ENCODE measurements around the gene FSHB.
"Not testable (repeated sequence)": the region's sequence is repeated elsewhere in the genome, so short reads cannot be mapped to it uniquely, and the experiment has no call there.

FSHB gene

DNA sequence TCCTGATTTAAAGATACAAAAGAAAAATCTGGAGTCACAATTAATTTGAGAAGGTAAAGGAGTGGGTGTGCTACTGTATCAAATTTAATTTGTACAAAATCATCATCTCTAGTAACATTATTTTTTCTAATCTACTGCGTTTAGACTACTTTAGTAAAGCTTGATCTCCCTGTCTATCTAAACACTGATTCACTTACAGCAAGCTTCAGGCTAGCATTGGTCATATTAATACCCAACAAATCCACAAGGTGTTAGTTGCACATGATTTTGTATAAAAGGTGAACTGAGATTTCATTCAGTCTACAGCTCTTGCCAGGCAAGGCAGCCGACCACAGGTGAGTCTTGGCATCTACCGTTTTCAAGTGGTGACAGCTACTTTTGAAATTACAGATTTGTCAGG is at the start of gene FSHB:
Gene FSHB, plus strand, starts transcription at position 301 of the 400 bp plus-strand sequence. CDS start 889 bp downstream, outside the sequence.
- Histone ChIP-seq H3K27me3 (ENCODE audit: control insufficient read depth, insufficient read depth, low read length) (no peaks in the 10 kb centered on the region), H3K9me3 (ENCODE audit: control insufficient read depth, insufficient read depth, low read length) (no peaks in the 10 kb centered on the region), H3K9ac (ENCODE audit: low read depth, low read length) (no peak within 1 kb of the TSS), H3K4me1 (ENCODE audit: control insufficient read depth, insufficient read depth, low read length) (no peaks in the 10 kb centered on the region), H3K36me3 (ENCODE audit: control insufficient read depth, insufficient read depth, low read length) (no peaks in the 10 kb centered on the region), H3K4me3 (ENCODE audit: low read depth, low read length) (no peak within 1 kb of the TSS)

DNA sequence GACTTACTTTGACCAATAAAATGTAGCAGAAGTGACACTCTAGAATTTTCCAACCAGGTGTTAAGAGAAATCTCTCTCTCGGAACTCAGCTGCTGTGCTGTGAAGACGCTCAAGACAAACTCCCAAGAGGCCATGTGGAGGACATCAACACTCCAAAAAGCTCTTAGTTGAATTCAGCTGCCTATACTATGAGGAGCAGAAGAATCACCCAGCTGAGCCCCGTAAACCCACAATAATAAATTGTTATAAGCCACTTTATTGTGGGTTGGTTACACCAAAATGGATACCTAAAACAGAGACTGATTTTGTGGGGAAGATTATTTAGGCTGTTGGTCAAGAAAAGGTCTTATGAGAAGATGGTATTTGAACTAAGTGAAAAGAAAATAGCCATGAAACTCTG is 44.1 kb upstream of the FSHB start:
- Histone ChIP-seq H3K4me3 (ENCODE audit: low read depth, low read length) (no peak overlapping the region), H3K9ac (ENCODE audit: low read depth, low read length) (no peak overlapping the region), H3K36me3 (ENCODE audit: control insufficient read depth, insufficient read depth, low read length) (no peaks in the 10 kb centered on the region), H3K4me1 (ENCODE audit: control insufficient read depth, insufficient read depth, low read length) (no peaks in the 10 kb centered on the region), H3K9me3 (ENCODE audit: control insufficient read depth, insufficient read depth, low read length) (no peaks in the 10 kb centered on the region), H3K27me3 (ENCODE audit: control insufficient read depth, insufficient read depth, low read length) (no peaks in the 10 kb centered on the region)

DNA sequence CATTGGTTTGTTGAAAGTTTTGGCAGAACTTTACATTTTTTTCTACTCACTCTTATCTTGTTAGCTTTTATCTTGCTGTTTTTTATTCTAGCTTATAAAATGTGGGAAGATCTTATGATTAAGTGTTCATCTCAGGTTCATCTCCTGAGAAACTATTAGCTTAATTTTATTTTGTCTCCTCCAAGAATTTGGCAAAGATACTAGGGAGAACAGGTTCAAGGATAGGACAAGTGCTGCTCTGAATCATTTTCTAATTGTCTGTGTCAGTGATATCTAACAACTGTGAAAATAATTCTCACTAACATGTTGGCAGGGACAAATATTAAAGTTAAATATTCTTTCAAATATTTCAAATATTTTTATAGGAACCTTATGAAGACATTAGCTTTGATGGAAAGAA is 38.2 kb upstream of the FSHB start:
- Histone ChIP-seq H3K4me1 (ENCODE audit: control insufficient read depth, insufficient read depth, low read length) (no peaks in the 10 kb centered on the region), H3K27me3 (ENCODE audit: control insufficient read depth, insufficient read depth, low read length) (no peaks in the 10 kb centered on the region), H3K36me3 (ENCODE audit: control insufficient read depth, insufficient read depth, low read length) (no peaks in the 10 kb centered on the region), H3K9ac (ENCODE audit: low read depth, low read length) (no peak overlapping the region), H3K4me3 (ENCODE audit: low read depth, low read length) (no peak overlapping the region), H3K9me3 (ENCODE audit: control insufficient read depth, insufficient read depth, low read length) (no peaks in the 10 kb centered on the region)

DNA sequence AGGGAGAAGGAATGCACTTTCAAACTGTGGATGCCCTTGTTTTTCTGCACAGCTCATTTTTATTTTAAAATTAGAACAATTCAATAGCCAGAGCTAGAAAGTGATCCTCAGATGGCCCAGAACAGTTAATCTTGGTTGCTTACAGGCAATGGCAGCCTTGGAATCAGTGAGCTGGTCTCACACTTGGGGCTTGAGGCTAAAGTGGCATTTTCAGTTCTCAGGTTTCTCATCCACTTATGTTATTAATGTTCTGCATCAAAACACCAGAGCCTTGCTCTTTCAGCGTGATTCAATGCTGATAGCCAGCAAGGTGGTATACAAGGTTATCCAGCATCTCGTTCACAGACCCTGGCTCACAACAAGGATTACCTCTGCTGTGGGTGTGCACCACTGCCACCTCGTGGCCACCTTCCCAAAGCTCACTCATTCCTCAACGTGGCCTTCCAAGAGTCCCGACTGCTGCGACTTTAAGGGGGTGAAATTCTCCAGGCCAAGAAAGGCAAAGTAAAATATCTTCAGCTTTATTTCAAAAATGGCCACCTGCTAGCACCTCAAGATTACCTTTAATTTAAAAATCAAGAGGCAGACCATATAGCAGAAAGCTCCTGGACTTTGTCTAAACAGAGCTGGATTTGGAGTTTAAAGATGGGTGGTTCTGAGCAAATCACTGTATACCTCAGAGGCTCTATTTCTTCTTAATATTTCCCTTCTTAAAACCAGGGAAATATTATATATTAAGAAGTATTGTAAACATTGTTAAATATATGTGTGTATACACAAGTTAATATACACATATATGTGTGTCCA is 34.2 kb upstream of the FSHB start:
- Histone ChIP-seq H3K9ac (ENCODE audit: low read depth, low read length) (no peak overlapping the region), H3K27me3 (ENCODE audit: control insufficient read depth, insufficient read depth, low read length) (no peaks in the 10 kb centered on the region)

DNA sequence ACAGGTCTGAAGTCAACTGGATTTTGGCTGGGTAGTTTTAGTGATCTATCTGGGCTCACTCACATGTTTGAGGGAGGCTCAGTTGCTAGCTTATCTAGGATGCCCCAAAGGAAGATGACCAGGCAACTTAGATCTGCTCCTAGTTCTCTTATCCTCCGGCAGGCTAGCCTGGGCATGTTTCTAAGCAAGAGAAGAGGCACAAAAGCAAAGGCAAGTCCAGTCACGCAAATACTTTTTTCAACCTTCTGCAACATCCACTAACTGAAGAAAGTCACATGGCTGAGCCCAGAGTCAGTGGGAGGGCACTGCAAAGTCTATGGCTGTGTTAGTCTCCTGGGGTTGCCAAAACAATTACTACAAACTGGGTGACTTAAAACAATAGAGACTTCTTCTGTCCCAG is 32.9 kb upstream of the FSHB start:
- Histone ChIP-seq H3K4me1 (ENCODE audit: control insufficient read depth, insufficient read depth, low read length) (no peaks in the 10 kb centered on the region), H3K9me3 (ENCODE audit: control insufficient read depth, insufficient read depth, low read length) (no peaks in the 10 kb centered on the region), H3K36me3 (ENCODE audit: control insufficient read depth, insufficient read depth, low read length) (no peaks in the 10 kb centered on the region), H3K27me3 (ENCODE audit: control insufficient read depth, insufficient read depth, low read length) (no peaks in the 10 kb centered on the region), H3K9ac (ENCODE audit: low read depth, low read length) (no peak overlapping the region), H3K4me3 (ENCODE audit: low read depth, low read length) (no peak overlapping the region)

More for the DNA sequence above, 34.2 kb upstream of the FSHB start:
- H3K36me3 ChIP-seq (ENCODE audit: control insufficient read depth, insufficient read depth, low read length): no peaks in the 10 kb centered on the region
- no peaks in the 10 kb centered on the region for H3K9me3 ChIP-seq (ENCODE audit: control insufficient read depth, insufficient read depth, low read length)
- no peaks in the 10 kb centered on the region for H3K4me1 ChIP-seq (ENCODE audit: control insufficient read depth, insufficient read depth, low read length)
- no peak overlapping the region for H3K4me3 ChIP-seq (ENCODE audit: low read depth, low read length)

DNA sequence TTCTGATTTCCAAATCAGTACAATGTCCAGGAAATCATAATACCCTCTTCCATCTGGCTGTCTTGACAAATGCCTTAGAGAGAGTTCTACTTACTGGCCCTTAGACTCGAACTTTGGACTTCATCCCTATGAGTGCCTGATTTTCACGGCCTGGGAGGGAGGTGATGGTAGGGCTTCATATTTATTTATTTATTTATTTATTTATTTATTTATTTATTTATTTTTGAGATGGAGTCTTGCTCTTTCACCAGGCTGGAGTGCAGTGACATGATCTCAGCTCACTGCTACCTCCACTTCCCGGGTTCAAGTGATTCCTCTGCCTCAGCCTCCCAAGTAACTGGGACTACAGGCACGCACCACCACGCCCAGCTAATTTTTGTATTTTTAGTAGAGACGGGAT is 27.8 kb upstream of the FSHB start:
- H3K4me3 ChIP-seq (ENCODE audit: low read depth, low read length); H3K4me1 ChIP-seq (ENCODE audit: control insufficient read depth, insufficient read depth, low read length); H3K9me3 ChIP-seq (ENCODE audit: control insufficient read depth, insufficient read depth, low read length); H3K27me3 ChIP-seq (ENCODE audit: control insufficient read depth, insufficient read depth, low read length); H3K36me3 ChIP-seq (ENCODE audit: control insufficient read depth, insufficient read depth, low read length); H3K9ac ChIP-seq (ENCODE audit: low read depth, low read length): not testable (repeated sequence)

DNA sequence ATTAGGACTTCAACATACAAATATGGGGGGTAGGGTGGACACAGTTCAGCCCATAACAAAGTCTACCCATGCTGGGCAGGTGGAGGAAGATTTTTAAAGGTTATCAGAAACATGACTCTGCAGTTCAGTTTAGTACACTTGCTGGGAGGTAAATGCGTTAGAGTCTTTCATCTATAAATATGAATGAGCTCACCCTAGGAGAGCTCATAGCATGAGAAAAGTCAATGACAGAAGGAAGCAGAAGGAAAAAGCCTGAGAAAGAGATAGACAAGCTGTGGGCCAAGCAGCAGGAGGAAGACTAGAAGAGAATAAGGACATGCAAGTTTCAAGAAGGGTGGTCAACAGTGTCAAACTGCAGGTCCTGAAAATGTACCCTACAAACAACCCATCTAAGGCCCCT is 27.0 kb upstream of the FSHB start:
- Histone ChIP-seq H3K9me3 (ENCODE audit: control insufficient read depth, insufficient read depth, low read length) (no peaks in the 10 kb centered on the region), H3K9ac (ENCODE audit: low read depth, low read length) (no peak overlapping the region), H3K36me3 (ENCODE audit: control insufficient read depth, insufficient read depth, low read length) (no peaks in the 10 kb centered on the region), H3K4me1 (ENCODE audit: control insufficient read depth, insufficient read depth, low read length) (peaks cover 7% of the 10 kb centered on the region), H3K4me3 (ENCODE audit: low read depth, low read length) (no peak overlapping the region), H3K27me3 (ENCODE audit: control insufficient read depth, insufficient read depth, low read length) (peaks cover 3% of the 10 kb centered on the region)

DNA sequence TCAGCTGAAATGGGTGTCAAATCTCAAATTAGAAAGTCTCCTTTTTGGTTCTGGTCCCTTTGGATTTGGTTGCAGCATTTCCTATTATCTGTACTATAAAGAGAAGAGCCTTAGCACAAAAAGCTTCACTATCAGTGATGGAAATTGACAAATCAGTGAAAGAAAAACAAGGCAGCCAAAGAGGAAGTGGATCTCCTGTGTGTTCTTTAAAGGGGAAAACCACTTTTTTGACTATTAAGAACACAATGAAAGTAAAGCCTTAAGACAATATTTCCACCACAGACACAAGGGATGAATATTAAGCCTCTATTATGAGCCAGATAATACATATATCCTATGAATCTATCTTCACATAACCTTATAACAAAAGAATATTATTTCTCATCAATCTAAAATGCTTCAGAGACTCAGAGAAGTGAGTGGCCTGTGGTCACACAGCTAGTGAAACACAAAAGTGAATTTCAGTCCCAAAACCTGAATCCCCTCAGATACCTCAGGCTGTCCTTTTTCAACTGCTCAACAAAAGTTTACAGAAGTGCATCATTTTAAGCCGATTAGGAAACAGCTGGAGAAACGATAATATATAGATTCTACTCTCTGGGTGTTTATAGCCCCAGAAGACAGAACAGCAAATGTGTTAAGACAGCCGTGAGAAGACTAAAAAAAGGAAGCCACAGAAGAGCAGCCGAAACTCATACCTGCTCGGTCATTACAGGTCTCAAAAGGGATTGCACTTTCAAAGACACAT is 24.4 kb upstream of the FSHB start:
- no peak overlapping the region for H3K4me3 ChIP-seq (ENCODE audit: low read depth, low read length)
- no peak overlapping the region for H3K9ac ChIP-seq (ENCODE audit: low read depth, low read length)
- H3K36me3 ChIP-seq (ENCODE audit: control insufficient read depth, insufficient read depth, low read length): no peaks in the 10 kb centered on the region
- H3K27me3 ChIP-seq (ENCODE audit: control insufficient read depth, insufficient read depth, low read length): peaks cover 3% of the 10 kb centered on the region
- no peaks in the 10 kb centered on the region for H3K9me3 ChIP-seq (ENCODE audit: control insufficient read depth, insufficient read depth, low read length)
- peaks cover 7% of the 10 kb centered on the region for H3K4me1 ChIP-seq (ENCODE audit: control insufficient read depth, insufficient read depth, low read length)

DNA sequence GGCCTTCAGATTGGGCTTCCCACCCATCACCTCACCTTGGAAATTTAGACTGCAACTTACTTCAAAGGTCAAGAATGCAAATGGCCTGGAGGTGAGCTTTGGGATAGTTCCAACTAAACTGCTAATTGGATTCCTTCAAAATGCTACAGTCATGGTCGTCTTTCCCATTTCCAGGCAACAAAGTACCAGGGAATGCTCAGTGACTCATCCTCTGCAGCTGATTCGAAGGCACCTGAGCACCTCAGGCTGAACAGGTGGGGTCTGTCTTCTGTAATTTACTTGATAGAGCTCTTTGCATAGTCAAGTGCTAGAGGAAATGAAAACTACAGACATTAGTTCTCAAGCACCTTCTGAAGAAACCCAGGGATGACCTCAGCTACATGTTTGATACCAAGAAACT is 20.5 kb upstream of the FSHB start:
- H3K4me1 ChIP-seq (ENCODE audit: control insufficient read depth, insufficient read depth, low read length): no peaks in the 10 kb centered on the region
- no peaks in the 10 kb centered on the region for H3K36me3 ChIP-seq (ENCODE audit: control insufficient read depth, insufficient read depth, low read length)
- H3K4me3 ChIP-seq (ENCODE audit: low read depth, low read length): no peak overlapping the region
- peaks cover 3% of the 10 kb centered on the region for H3K27me3 ChIP-seq (ENCODE audit: control insufficient read depth, insufficient read depth, low read length)
- H3K9ac ChIP-seq (ENCODE audit: low read depth, low read length): no peak overlapping the region
- no peaks in the 10 kb centered on the region for H3K9me3 ChIP-seq (ENCODE audit: control insufficient read depth, insufficient read depth, low read length)

DNA sequence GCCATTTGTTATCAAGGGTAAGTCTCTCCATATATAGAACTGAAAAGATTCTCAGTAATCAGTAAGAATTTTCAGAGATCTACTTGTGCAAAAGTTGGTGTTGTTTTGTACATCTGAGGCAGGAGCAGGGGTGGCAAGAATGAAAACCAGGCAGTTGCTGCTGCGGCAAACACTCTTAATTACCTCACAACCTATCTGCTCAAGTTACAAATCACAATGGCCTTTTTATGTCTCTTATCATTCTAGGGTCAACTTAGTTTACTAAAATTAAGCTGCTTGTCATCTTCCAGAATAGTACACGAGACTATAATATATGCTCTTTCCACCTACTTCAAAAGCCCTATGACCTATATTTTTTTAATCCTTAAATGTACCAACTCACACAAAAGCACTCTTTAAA is 14.3 kb upstream of the FSHB start:
- Histone ChIP-seq H3K36me3 (ENCODE audit: control insufficient read depth, insufficient read depth, low read length) (no peaks in the 10 kb centered on the region), H3K27me3 (ENCODE audit: control insufficient read depth, insufficient read depth, low read length) (no peaks in the 10 kb centered on the region), H3K9me3 (ENCODE audit: control insufficient read depth, insufficient read depth, low read length) (no peaks in the 10 kb centered on the region), H3K9ac (ENCODE audit: low read depth, low read length) (no peak overlapping the region), H3K4me3 (ENCODE audit: low read depth, low read length) (no peak overlapping the region), H3K4me1 (ENCODE audit: control insufficient read depth, insufficient read depth, low read length) (no peaks in the 10 kb centered on the region)

DNA sequence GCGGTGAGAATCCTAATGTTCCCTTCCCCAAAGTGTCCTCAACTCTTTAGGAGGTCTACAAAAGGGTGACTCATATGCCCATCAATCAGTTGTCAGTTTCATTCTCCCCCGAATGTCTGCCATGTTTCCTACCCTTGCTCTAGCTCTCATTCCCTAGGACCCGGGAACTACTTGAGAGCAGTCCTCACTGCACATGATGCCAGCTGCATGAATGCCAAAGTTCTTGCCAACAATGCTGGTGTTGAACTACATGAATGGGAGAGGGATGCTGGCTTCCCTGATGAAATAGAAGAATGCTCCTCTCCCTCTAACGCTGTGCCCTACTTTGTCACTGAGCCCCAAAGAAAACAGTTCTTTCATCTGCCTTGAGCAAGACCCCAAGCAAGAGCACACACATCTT is 12.5 kb upstream of the FSHB start:
- H3K27me3 ChIP-seq (ENCODE audit: control insufficient read depth, insufficient read depth, low read length): no peaks in the 10 kb centered on the region
- H3K9me3 ChIP-seq (ENCODE audit: control insufficient read depth, insufficient read depth, low read length): no peaks in the 10 kb centered on the region
- H3K36me3 ChIP-seq (ENCODE audit: control insufficient read depth, insufficient read depth, low read length): no peaks in the 10 kb centered on the region
- no peaks in the 10 kb centered on the region for H3K4me1 ChIP-seq (ENCODE audit: control insufficient read depth, insufficient read depth, low read length)
- no peak overlapping the region for H3K9ac ChIP-seq (ENCODE audit: low read depth, low read length)
- H3K4me3 ChIP-seq (ENCODE audit: low read depth, low read length): no peak overlapping the region

DNA sequence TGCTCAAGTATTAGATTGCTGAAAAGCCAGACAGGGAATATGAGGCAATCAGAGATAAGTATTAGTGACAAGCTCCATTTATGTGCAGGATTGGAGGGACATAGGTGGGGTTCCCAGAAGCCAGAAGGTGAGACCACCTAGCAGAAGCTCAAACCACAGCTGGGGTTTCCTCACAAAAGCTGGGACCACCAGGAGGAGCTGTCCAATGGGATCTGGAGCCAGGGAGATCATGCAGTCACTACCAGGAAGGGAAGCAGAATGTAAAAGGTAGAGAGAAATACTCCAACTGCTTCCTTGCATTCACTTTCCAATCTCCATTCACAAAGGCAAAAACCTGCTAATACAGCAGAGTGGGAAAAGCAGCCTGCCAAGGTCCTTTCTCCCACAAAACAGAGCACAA is 5.2 kb upstream of the FSHB start:
- Histone ChIP-seq H3K27me3 (ENCODE audit: control insufficient read depth, insufficient read depth, low read length) (no peaks in the 10 kb centered on the region), H3K9ac (ENCODE audit: low read depth, low read length) (no peak overlapping the region), H3K9me3 (ENCODE audit: control insufficient read depth, insufficient read depth, low read length) (no peaks in the 10 kb centered on the region), H3K4me3 (ENCODE audit: low read depth, low read length) (no peak overlapping the region), H3K36me3 (ENCODE audit: control insufficient read depth, insufficient read depth, low read length) (no peaks in the 10 kb centered on the region), H3K4me1 (ENCODE audit: control insufficient read depth, insufficient read depth, low read length) (no peaks in the 10 kb centered on the region)

All from iPS-15b (cell line).